Esophagus muscularis mucosa (tissue), 4 donors: ENCODE results near the gene GLI3.

Experiments used
- CTCF ChIP-seq, 3 experiments: fragments of 200-600 bp in 2 of 3; fragments of 450-650 bp in 1 of 3; sonication (generic) in 2 of 3; IDR thresholded peaks; one replicate each; pipeline ENCODE4 v1.5.1; 2017 to 2019; ENCODE audit warnings: antibody characterized with exemption in 3 of 3, mild to moderate bottlenecking in 2 of 3, moderate library complexity in 1 of 3
- EP300 ChIP-seq: sonication (generic); formaldehyde crosslinking; IDR thresholded peaks from one replicate; pipeline ENCODE4 v1.6.1; 2017; ENCODE audit warnings: antibody characterized with exemption
- POLR2A ChIP-seq: fragments of 450-650 bp; IDR thresholded peaks from one replicate; pipeline ENCODE4 v1.6.1; 2017; ENCODE audit warnings: antibody characterized with exemption, moderate library complexity, mild to moderate bottlenecking, low read depth
- POLR2AphosphoS5 ChIP-seq, 2 donors: sonication (generic); formaldehyde crosslinking; IDR thresholded peaks; one replicate each; pipeline ENCODE4 v1.6.1; 2017; ENCODE audit warnings: antibody characterized with exemption in 2 of 2

DNA sequence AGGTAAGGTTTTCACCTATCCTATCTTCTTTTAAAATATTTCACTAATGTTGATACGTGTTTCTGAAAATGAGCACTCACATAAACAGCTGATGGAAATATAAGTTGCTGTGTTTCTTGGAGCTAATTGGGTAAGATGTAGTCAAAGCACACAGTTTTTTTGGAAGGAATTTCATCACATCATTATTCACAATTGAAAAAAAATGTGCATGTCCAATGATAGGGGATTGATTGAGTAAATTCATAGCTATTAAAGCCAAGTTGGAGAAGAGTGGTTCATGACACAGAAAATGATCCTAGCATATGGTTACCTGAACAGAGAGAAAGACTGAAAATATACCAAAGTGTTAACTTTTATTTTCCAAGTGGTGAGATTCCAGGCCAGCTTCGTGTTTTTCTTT is 29.6 kb downstream of the GLI3 start:
- TF ChIP-seq POLR2A (no peak), CTCF (IDR thresholded peaks at IDR 0.05) (no peak), POLR2AphosphoS5 (IDR thresholded peaks at IDR 0.05) (no peak), EP300 (no peak)
